Body of pancreas (tissue), 4 donors: Measurements from ENCODE around the gene C1orf35.

Source experiments
- POLR2A ChIP-seq, 3 donors: fragments of 450-650 bp; IDR thresholded peaks; one replicate each; pipeline ENCODE4 v1.6.1; 2016; ENCODE audit warnings: antibody characterized with exemption in 3 of 3, mild to moderate bottlenecking in 2 of 3
- TF ChIP-seq, protein P1 (sequence below), 7 experiments: fragments of 450-650 bp in 4 of 7; fragments of 200-600 bp in 3 of 7; sonication (generic) in 3 of 7; IDR thresholded peaks; one replicate each; pipeline ENCODE4 v1.5.1; 2016 to 2019; ENCODE audit warnings: antibody characterized with exemption in 7 of 7

DNA sequence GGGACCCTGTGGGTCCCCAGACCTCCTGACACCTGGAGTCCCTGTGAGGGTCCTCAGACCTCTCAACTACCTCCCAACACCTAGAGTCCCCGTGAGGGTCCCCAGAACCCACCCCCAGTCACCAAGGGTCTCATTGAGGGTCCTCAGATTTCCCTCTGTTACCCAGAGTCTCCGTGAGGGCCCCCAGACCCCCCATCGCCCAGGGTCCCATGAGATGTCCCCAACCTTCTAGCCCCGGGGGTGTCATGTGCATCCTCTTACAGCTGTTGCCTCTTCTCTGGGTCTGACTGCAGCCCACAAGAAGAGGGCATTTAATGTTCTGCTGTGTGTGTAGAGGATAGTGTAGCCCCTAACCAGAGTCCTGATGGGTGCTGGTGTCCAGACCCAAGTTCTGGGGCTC, 44.6 kb upstream of the C1orf35 start:
- TF ChIP-seq, protein P1, sequence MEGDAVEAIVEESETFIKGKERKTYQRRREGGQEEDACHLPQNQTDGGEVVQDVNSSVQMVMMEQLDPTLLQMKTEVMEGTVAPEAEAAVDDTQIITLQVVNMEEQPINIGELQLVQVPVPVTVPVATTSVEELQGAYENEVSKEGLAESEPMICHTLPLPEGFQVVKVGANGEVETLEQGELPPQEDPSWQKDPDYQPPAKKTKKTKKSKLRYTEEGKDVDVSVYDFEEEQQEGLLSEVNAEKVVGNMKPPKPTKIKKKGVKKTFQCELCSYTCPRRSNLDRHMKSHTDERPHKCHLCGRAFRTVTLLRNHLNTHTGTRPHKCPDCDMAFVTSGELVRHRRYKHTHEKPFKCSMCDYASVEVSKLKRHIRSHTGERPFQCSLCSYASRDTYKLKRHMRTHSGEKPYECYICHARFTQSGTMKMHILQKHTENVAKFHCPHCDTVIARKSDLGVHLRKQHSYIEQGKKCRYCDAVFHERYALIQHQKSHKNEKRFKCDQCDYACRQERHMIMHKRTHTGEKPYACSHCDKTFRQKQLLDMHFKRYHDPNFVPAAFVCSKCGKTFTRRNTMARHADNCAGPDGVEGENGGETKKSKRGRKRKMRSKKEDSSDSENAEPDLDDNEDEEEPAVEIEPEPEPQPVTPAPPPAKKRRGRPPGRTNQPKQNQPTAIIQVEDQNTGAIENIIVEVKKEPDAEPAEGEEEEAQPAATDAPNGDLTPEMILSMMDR (IDR thresholded peaks at IDR 0.05): no peak
- no peak for TF ChIP-seq POLR2A (IDR thresholded peaks at IDR 0.05)
